B cell (primary cell): ENCODE data around the gene FMO2. TPM values are rescaled to one million over a fixed set of nuclear protein-coding genes. Genes with fewer than 3 reads are reported as not detected.

ENCODE experiments used
- ATAC-seq: fragments of 200-7000 bp; cut with Tn5 transposase; one replicate; pipeline ENCODE4 v1.10.0; 2021; ENCODE audit warnings: low read depth, mild to moderate bottlenecking, moderate number of reproducible peaks, moderate library complexity
- CTCF ChIA-PET: fragments of 350-600 bp; sonication (Branson Sonifier 250); formaldehyde crosslinking; loops from one replicate; lab custom pipeline; 2021; ENCODE audit warnings: antibody characterized with exemption, inconsistent platforms; lab: Charles Lee
- POLR2A ChIA-PET: fragments of 350-600 bp; sonication (Branson Sonifier 250); formaldehyde crosslinking; loops from one replicate; lab custom pipeline; 2021; ENCODE audit warnings: antibody characterized with exemption; lab: Charles Lee
- DNase-seq: peaks from one replicate; pipeline ENCODE4 v3.0.0; 2013
- H2AFZ ChIP-seq: 2 replicates; pipeline ENCODE4 v1.6.1; 2012; ENCODE audit warnings: mild to moderate bottlenecking, low read depth, low read length; ENCODE audit not compliant: insufficient read depth, poor library complexity, severe bottlenecking
- H3K27ac ChIP-seq, 2 donors: 1 replicate in 1 of 2; 2 replicates in 1 of 2; pipeline ENCODE4 v1.5.1; 2012 to 2013; ENCODE audit warnings: low read length in 2 of 2, mild to moderate bottlenecking in 2 of 2, moderate library complexity in 1 of 2
- H3K27me3 ChIP-seq, 4 experiments: fragments of 200-600 bp in 1 of 4; sonication (generic) in 1 of 4; replicated peaks in 1 of 4; 1 replicate in 2 of 4; 2 replicates in 2 of 4; pipeline versions ENCODE4 v1.6.1 to v1.7.0; 2013 to 2016; ENCODE audit warnings: low read length in 3 of 4, mild to moderate bottlenecking in 2 of 4, mixed read lengths in 1 of 4, moderate library complexity in 1 of 4; ENCODE audit not compliant: insufficient read depth in 4 of 4, control insufficient read depth in 3 of 4; ENCODE audit errors: control extremely low read depth in 1 of 4
- H3K36me3 ChIP-seq, 2 experiments: replicated peaks in 1 of 2; 1 replicate in 1 of 2; 2 replicates in 1 of 2; pipeline versions ENCODE4 v1.6.1 to v1.7.1; 2013; ENCODE audit warnings: low read length in 1 of 2; ENCODE audit not compliant: insufficient read depth in 2 of 2, control insufficient read depth in 1 of 2; ENCODE audit errors: control extremely low read depth in 1 of 2, extremely low read depth in 1 of 2
- H3K4me1 ChIP-seq, 2 donors: fragments of 200-600 bp in 1 of 2; sonication (generic) in 1 of 2; 1 replicate in 1 of 2; 2 replicates in 1 of 2; pipeline versions ENCODE4 v1.5.1 to v1.6.1; 2013 to 2017; ENCODE audit warnings: low read length in 2 of 2; ENCODE audit not compliant: control insufficient read depth in 2 of 2, insufficient read depth in 2 of 2
- H3K4me2 ChIP-seq: replicated peaks from 2 replicates; pipeline ENCODE3; 2012; ENCODE audit warnings: mild to moderate bottlenecking, low read depth, low read length; ENCODE audit not compliant: poor library complexity, severe bottlenecking
- H3K4me3 ChIP-seq, 5 experiments: fragments of 200-600 bp in 1 of 5; sonication (generic) in 1 of 5; 1 replicate in 3 of 5; 2 replicates in 2 of 5; pipeline versions ENCODE4 v1.5.1 to v1.7.0; 2011 to 2016; ENCODE audit warnings: low read length in 4 of 5, mild to moderate bottlenecking in 4 of 5, low read depth in 2 of 5, control low read depth in 1 of 5, moderate library complexity in 1 of 5; ENCODE audit not compliant: insufficient read depth in 1 of 5; ENCODE audit errors: control extremely low read depth in 1 of 5, extremely low read depth in 1 of 5
- H3K79me2 ChIP-seq: fragments of 200-600 bp; sonication (generic); one replicate; pipeline ENCODE4 v1.6.0; 2016; ENCODE audit warnings: low read length; ENCODE audit not compliant: control insufficient read depth, insufficient read depth
- H3K9ac ChIP-seq: fragments of 200-600 bp; sonication (generic); 2 replicates; pipeline ENCODE4 v1.6.1; 2017; ENCODE audit warnings: mild to moderate bottlenecking, low read length, moderate library complexity
- H3K9me3 ChIP-seq, 3 donors: one replicate each; pipeline versions ENCODE4 v1.6.1 to v1.7.1; 2013; ENCODE audit warnings: low read length in 2 of 3; ENCODE audit not compliant: control insufficient read depth in 2 of 3, insufficient read depth in 1 of 3; ENCODE audit errors: control extremely low read depth in 1 of 3
- H4K20me1 ChIP-seq: 2 replicates; pipeline ENCODE4 v1.6.0; 2012; ENCODE audit warnings: mild to moderate bottlenecking, low read length; ENCODE audit not compliant: insufficient read depth, control insufficient read depth, poor library complexity, severe bottlenecking
- H3K27ac Mint-ChIP-seq: one replicate; pipeline ENCODE4 v1.8.0; 2021; ENCODE audit warnings: mixed read lengths
- H3K27me3 Mint-ChIP-seq: one replicate; pipeline ENCODE4 v1.8.0; 2021; ENCODE audit warnings: mixed read lengths
- H3K4me1 Mint-ChIP-seq: one replicate; pipeline ENCODE4 v1.8.0; 2021; ENCODE audit warnings: mixed read lengths
- H3K4me3 Mint-ChIP-seq: one replicate; pipeline ENCODE4 v1.8.0; 2021; ENCODE audit warnings: mixed read lengths
- H3K9me3 Mint-ChIP-seq: one replicate; pipeline ENCODE4 v1.8.0; 2022; ENCODE audit warnings: mixed read lengths; ENCODE audit not compliant: insufficient read depth
- CTCF ChIP-seq: fragments of 200-600 bp; IDR thresholded peaks from one replicate; pipeline ENCODE4 v1.8.0; 2022; ENCODE audit warnings: antibody characterized with exemption, mild to moderate bottlenecking
- EZH2 ChIP-seq: IDR thresholded peaks from 2 replicates; pipeline ENCODE4 v1.6.1; 2012; ENCODE audit warnings: borderline replicate concordance, low read depth, mild to moderate bottlenecking, moderate library complexity, low read length; ENCODE audit not compliant: insufficient read depth, poor library complexity, severe bottlenecking
- WGBS: methylation state at CpG from one replicate; pipeline ENCODE4 v1.1.5; 2013; ENCODE audit warnings: missing lambda C conversion rate; ENCODE audit not compliant: insufficient coverage; 5-methylcytosine and 5-hydroxymethylcytosine counted together
- intact Hi-C: fragments of 100-400 bp; cut with micrococcal nuclease; formaldehyde crosslinking; loops from one replicate; pipeline ENCODE4 v1.10.0; 2022
- polyA plus RNA-seq: library from polyadenylated mRNA; depleted of rRNA; stranded (reverse); fragments of >200 nt; gene quantifications from 2 replicates; pipeline ENCODE4 v1.2.3, GENCODE V29; 2012
- total RNA-seq, 2 donors: library from RNA; stranded (reverse); fragments of 120-200 nt in 1 of 2; gene quantifications; 1 replicate in 1 of 2; 2 replicates in 1 of 2; pipeline versions ENCODE4 v1.2.3 to v1.2.4, GENCODE V29; 2013 to 2022

FMO2 gene
- total and polyA plus RNA-seq, 2 donors (not counting 1 experiment from before 2014, with no cell fraction given) = not detected

- DNase-seq (no peak), ATAC-seq (no peak)
- Mint-ChIP-seq H3K27ac (no peak overlapping the region), H3K4me3 (no peak overlapping the region), H3K4me1 (no peaks in the 10 kb centered on the region), H3K9me3 (no peaks in the 10 kb centered on the region), H3K27me3 (peaks cover 20% of the 10 kb centered on the region)
- Histone ChIP-seq H3K9ac (no peak overlapping the region), H3K27ac (no peak overlapping the region), H2AFZ (no peak overlapping the region), H3K4me1 (no peaks in the 10 kb centered on the region), H3K4me3 (no peak overlapping the region), H3K4me2 (no peak overlapping the region), H3K27me3 (no peaks in the 10 kb centered on the region), H3K79me2 (no peaks in the 10 kb centered on the region), H4K20me1 (no peaks in the 10 kb centered on the region), H3K36me3 (no peaks in the 10 kb centered on the region), H3K9me3 (peaks cover 0 to 8% (median 3%) of the 10 kb centered on the region in 3 donors)
- TF ChIP-seq EZH2 (no peak), CTCF (no peak)
- ChIA-PET CTCF (no interaction called here), POLR2A (no interaction called here)
- intact Hi-C loops = no loop called here
- no CpG with 5 or more reads among the region's 2 CpGs for WGBS
Observed at GRCh38 chr1:171166361-171166760, 18.7 kb upstream of the FMO2 start.

DNA sequence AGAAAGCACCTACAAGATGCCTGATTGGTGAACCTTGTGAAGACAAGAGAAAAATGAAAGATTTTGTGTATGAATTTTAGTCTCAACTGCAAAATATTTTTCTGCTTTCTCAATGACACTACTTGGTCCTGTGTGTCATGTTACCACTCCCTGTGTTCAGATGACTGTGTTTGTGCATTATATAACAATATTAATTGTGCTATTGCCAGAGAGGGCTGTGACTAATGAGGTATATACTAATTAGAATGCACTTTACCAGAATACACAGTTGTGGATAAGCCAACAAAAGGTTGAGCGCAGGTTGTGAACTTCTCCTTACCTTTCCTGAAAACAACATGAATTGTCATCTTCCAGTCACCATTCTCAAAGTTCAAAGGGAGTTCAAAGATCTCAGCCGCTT, 17.3 kb upstream of the FMO2 start:
- H4K20me1 ChIP-seq = no peaks in the 10 kb centered on the region
- intact Hi-C loops = no loop called here
- ATAC-seq (no peak), DNase-seq (no peak)
- no peaks in the 10 kb centered on the region for H3K79me2 ChIP-seq
- Mint-ChIP-seq H3K4me1 (no peaks in the 10 kb centered on the region), H3K27me3 (peaks cover 20% of the 10 kb centered on the region), H3K9me3 (no peaks in the 10 kb centered on the region), H3K27ac (no peak overlapping the region), H3K4me3 (no peak overlapping the region)
- ChIA-PET CTCF (no interaction called here), POLR2A (no interaction called here)
- no peak overlapping the region for H2AFZ ChIP-seq
- TF ChIP-seq CTCF = no peak
- no peak for TF ChIP-seq EZH2
- H3K36me3 ChIP-seq = no peaks in the 10 kb centered on the region
- no CpG with 5 or more reads among the region's 2 CpGs for WGBS
- H3K4me3 ChIP-seq = no peak overlapping the region
- H3K9ac ChIP-seq = no peak overlapping the region
- H3K27me3 ChIP-seq = no peaks in the 10 kb centered on the region
- H3K9me3 ChIP-seq = peaks cover 0 to 8% (median 3%) of the 10 kb centered on the region in 3 donors
- no peak overlapping the region for H3K27ac ChIP-seq
- H3K4me1 ChIP-seq = no peaks in the 10 kb centered on the region
- no peak overlapping the region for H3K4me2 ChIP-seq
